Activated CD8-positive, alpha-beta memory T cell treated with anti-CD3 and anti-CD28 coated beads for 1 hour (primary cell): ENCODE data around the gene ZDHHC11.
"Not testable (repeated sequence)": the region's sequence is repeated elsewhere in the genome, so short reads cannot be mapped to it uniquely, and the experiment has no call there.

Source experiments
- DNase-seq, 2 donors: peaks; one replicate each; pipeline ENCODE4 v3.0.0-alpha.2; 2020; ENCODE audit warnings: low read depth in 1 of 2; ENCODE audit errors: extremely low read depth in 1 of 2

The ZDHHC11 gene

GRCh38 chr5:763998-764781 lies 86.6 kb downstream of the ZDHHC11 start:
- DNase-seq: no peak

- no peak for DNase-seq
Observed at GRCh38 chr5:763397-763796, 87.4 kb downstream of the ZDHHC11 start.

GRCh38 chr5:762996-763395 lies 87.8 kb downstream of the ZDHHC11 start:
- DNase-seq: not testable (repeated sequence)

- no peak for DNase-seq
Observed at GRCh38 chr5:761854-762710, 88.7 kb downstream of the ZDHHC11 start.

- no peak for DNase-seq
Observed at GRCh38 chr5:761059-761771, 89.6 kb downstream of the ZDHHC11 start.

GRCh38 chr5:760363-761058 lies 90.3 kb downstream of the ZDHHC11 start:
- DNase-seq: no peak

- DNase-seq: no peak
Observed at GRCh38 chr5:759781-760362, 90.9 kb downstream of the ZDHHC11 start.

- peak in 1 of 2 donors; percentile 17 for DNase-seq
Observed at GRCh38 chr5:759111-759751, 91.6 kb downstream of the ZDHHC11 start.

- no peak for DNase-seq
Observed at GRCh38 chr5:758698-759053, 92.1 kb downstream of the ZDHHC11 start.

GRCh38 chr5:757931-758697 lies 92.7 kb downstream of the ZDHHC11 start:
- DNase-seq: no peak

- DNase-seq: no peak
Observed at GRCh38 chr5:757346-757930, 93.3 kb downstream of the ZDHHC11 start.

GRCh38 chr5:756865-757345 lies 93.9 kb downstream of the ZDHHC11 start:
- DNase-seq: no peak

GRCh38 chr5:756171-756570 lies 94.6 kb downstream of the ZDHHC11 start:
- no peak for DNase-seq

GRCh38 chr5:754143-754632 lies 96.6 kb downstream of the ZDHHC11 start:
- DNase-seq: not testable (repeated sequence)

GRCh38 chr5:753567-754142 lies 97.1 kb downstream of the ZDHHC11 start:
- not testable (repeated sequence) for DNase-seq

GRCh38 chr5:752532-753115 lies 98.2 kb downstream of the ZDHHC11 start:
- DNase-seq: not testable (repeated sequence)

GRCh38 chr5:751992-752391 lies 98.8 kb downstream of the ZDHHC11 start:
- not testable (repeated sequence) for DNase-seq

GRCh38 chr5:751496-751895 lies 99.3 kb downstream of the ZDHHC11 start:
- DNase-seq: no peak
